ENCODE measurements around the gene SMO.

DNA sequence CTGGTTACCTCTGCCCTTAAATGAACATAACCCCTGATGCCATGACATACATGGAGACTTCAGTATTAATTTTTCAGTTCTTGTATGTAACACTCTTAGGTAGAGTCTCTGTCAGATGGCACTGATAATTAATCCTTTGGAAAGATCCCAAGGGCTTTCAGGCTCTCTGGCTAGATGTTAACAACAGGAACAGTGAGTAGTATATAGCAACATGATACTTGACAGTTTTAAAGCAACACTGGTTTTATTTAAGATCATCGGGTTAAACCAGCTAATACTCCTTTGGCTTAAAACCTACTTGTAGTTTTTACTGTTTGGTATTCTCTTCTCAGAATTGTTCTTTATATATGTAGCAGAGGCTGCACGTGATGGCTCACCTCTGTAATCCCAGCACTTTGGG is 63.7 kb downstream of the SMO start:
- no peak for TF ChIP-seq HNF4A (conservative IDR thresholded peaks at IDR 0.05)
- no peak for TF ChIP-seq SP1 (IDR thresholded peaks at IDR 0.05)
- TF ChIP-seq CTCF (IDR thresholded peaks at IDR 0.05; ENCODE audit: low read depth, low read length, missing input control), result no peak

Measured in liver (tissue), 3 donors.